Measurements from ENCODE around the gene XYLT1. TPM values are rescaled to one million over a fixed set of nuclear protein-coding genes. Genes with fewer than 3 reads are reported as not detected.

The XYLT1 gene
- total and polyA plus RNA-seq, 2 of the 8 experiments (the other 6 are each of a cell fraction or from before 2014, with no cell fraction given): 6.6 to 25.4 TPM

DNA sequence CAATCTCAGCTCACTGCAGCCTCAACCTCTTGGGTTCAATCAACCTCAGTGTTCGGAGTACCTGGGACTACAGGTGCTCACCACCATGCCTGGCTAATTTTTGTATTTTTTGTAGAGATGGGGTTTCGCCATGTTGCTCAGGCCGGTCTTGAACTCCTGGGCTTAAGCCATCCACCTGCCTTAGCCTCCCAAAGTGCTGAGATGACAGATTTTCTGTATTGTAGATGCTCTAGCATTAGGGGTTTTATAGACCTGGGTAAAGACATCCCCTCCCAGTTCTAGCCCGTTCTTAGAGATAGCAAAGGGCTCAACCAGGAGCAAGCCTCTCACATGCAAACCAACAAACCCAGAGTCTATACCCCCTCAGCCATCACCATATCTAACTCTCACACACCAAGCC lies 57.3 kb downstream of the XYLT1 start:
- Histone ChIP-seq H3K14ac (ENCODE audit: insufficient read length) (no peak overlapping the region), H3K79me1 (ENCODE audit: low read depth, low read length) (peaks cover 10% of the 10 kb centered on the region), H2AK5ac (ENCODE audit: low read depth, low read length) (no peak overlapping the region), H4K20me1 (replicated peaks in 1 of 2; ENCODE audit: control insufficient read depth in 1 of 2, insufficient read depth in 2 of 2, low read length in 2 of 2) (peaks cover 0 to 1% of the 10 kb centered on the region in 2 experiments), H2AFZ (ENCODE audit: low read length) (no peak overlapping the region), H3K4ac (replicated peaks; ENCODE audit: insufficient read length, low read depth, low read length) (no peak overlapping the region), H4K8ac (ENCODE audit: extremely low read depth, insufficient read depth, low read length) (no peak overlapping the region), H2BK20ac (ENCODE audit: low read length) (no peak overlapping the region), H3K9me3 (ENCODE audit: insufficient read depth in 2 of 2, low read depth in 1 of 2, low read length in 1 of 2) (no peaks in the 10 kb centered on the region), H3K23ac (ENCODE audit: insufficient read length) (no peak overlapping the region), H3K36me3 (ENCODE audit: control insufficient read depth in 2 of 4, insufficient read depth in 4 of 4, low read length in 3 of 4) (no peaks in the 10 kb centered on the region), H3K9ac (replicated peaks in 1 of 4; ENCODE audit: extremely low read depth in 1 of 4, low read depth in 3 of 4, low read length in 3 of 4) (no peak overlapping the region), H4K5ac (ENCODE audit: insufficient read length, low read depth, low read length) (no peak overlapping the region), H3K79me2 (ENCODE audit: control insufficient read depth in 1 of 2, insufficient read depth in 2 of 2, low read length in 2 of 2) (peaks cover 0 to 33% of the 10 kb centered on the region in 2 experiments; a peak in 2 of 4 replicates), H2BK15ac (ENCODE audit: low read length) (no peak overlapping the region), H3K18ac (ENCODE audit: extremely low read depth, low read length) (no peak overlapping the region), H2BK12ac (ENCODE audit: low read depth, low read length) (no peak overlapping the region; the same call in 1 of the 2 replicates), H3K4me1 (replicated peaks in 1 of 4; ENCODE audit: control insufficient read depth in 3 of 4, insufficient read depth in 4 of 4, low read length in 3 of 4) (peaks cover 4 to 20% (median 13%) of the 10 kb centered on the region in 4 experiments), H2BK5ac (ENCODE audit: low read depth, low read length) (no peak overlapping the region), H3K27me3 (replicated peaks in 1 of 4; ENCODE audit: control insufficient read depth in 3 of 4, extremely low read depth in 1 of 4, insufficient read depth in 3 of 4, low read length in 3 of 4) (no peaks in the 10 kb centered on the region), H4K91ac (replicated peaks; ENCODE audit: insufficient read length, low read length) (no peak overlapping the region), H3K23me2 (ENCODE audit: low read depth, low read length) (no peaks in the 10 kb centered on the region), H3K4me3 (ENCODE audit: extremely low read depth in 1 of 4, insufficient read depth in 2 of 4, low read depth in 3 of 4, low read length in 4 of 4) (no peak overlapping the region), H3K4me2 (ENCODE audit: insufficient read depth in 1 of 2, low read depth in 2 of 2, low read length in 2 of 2) (no peak overlapping the region), H2BK120ac (replicated peaks; ENCODE audit: low read depth, low read length) (no peak overlapping the region), H3K56ac (replicated peaks; ENCODE audit: insufficient read length, low read depth, low read length) (no peak overlapping the region), H3K27ac (ENCODE audit: low read depth, low read length) (no peak overlapping the region)
- ChIA-PET CTCF (ENCODE audit: partially characterized antibody) (no interaction called here), POLR2A (ENCODE audit: partially characterized antibody) (interaction anchor here (0.6 kb wide), 1 partner anchor 50 kb away, joined by 3 read pairs; no protein-coding TSS in a partner anchor)
- FAIRE-seq (no peak), DNase-seq (ENCODE audit: low read depth in 1 of 2, low spot score in 2 of 2) (no peak)
- WGBS, 2 experiments (ENCODE audit: extremely low coverage in 1 of 2, insufficient coverage in 1 of 2, insufficient read length in 1 of 2, insufficient replicate concordance in 2 of 2, low coverage in 1 of 2, low lambda C conversion rate in 2 of 2, missing lambda C conversion rate in 1 of 2): 97% methylated on average over 4 of the region's 4 CpGs; no CpG with 5 or more reads in 1 of the 2 experiments
- TF ChIP-seq ZNF274 (IDR thresholded peaks at IDR 0.05; ENCODE audit: borderline replicate concordance, extremely low read depth, low read length) (no peak), TBP (IDR thresholded peaks at IDR 0.05; ENCODE audit: low read depth, low read length) (no peak), CBX8 (IDR thresholded peaks at IDR 0.05; ENCODE audit: borderline replicate concordance, low read depth, low read length) (no peak), TEAD4 (IDR thresholded peaks at IDR 0.05; ENCODE audit: low read depth, low read length) (no peak), NRF1 (IDR thresholded peaks at IDR 0.05; ENCODE audit: low read depth, low read length) (no peak), ATF2 (IDR thresholded peaks at IDR 0.05; ENCODE audit: low read length) (no peak), KDM5A (IDR thresholded peaks at IDR 0.05; ENCODE audit: low read length) (no peak), RXRA (IDR thresholded peaks at IDR 0.05; ENCODE audit: insufficient read depth, low read depth, low read length) (no peak)
- TF ChIP-seq, protein P1, sequence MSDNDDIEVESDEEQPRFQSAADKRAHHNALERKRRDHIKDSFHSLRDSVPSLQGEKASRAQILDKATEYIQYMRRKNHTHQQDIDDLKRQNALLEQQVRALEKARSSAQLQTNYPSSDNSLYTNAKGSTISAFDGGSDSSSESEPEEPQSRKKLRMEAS (IDR thresholded peaks at IDR 0.05): no peak

Measured in H1 (cell line).